Stimulated activated CD4-positive, alpha-beta T cell treated with anti-CD3 and anti-CD28 coated beads, Interleukin-15, amount 100 ng/mL, for 1 hour (primary cell): ENCODE measurements around the gene HAUS6.
"Not testable (repeated sequence)": the region's sequence is repeated elsewhere in the genome, so short reads cannot be mapped to it uniquely, and the experiment has no call there.

Experiments
- DNase-seq, 2 donors: peaks; one replicate each; pipeline ENCODE4 v3.0.0-alpha.2; 2020; ENCODE audit warnings: low read depth in 1 of 2, low spot score in 1 of 2

HAUS6 gene, protein sequence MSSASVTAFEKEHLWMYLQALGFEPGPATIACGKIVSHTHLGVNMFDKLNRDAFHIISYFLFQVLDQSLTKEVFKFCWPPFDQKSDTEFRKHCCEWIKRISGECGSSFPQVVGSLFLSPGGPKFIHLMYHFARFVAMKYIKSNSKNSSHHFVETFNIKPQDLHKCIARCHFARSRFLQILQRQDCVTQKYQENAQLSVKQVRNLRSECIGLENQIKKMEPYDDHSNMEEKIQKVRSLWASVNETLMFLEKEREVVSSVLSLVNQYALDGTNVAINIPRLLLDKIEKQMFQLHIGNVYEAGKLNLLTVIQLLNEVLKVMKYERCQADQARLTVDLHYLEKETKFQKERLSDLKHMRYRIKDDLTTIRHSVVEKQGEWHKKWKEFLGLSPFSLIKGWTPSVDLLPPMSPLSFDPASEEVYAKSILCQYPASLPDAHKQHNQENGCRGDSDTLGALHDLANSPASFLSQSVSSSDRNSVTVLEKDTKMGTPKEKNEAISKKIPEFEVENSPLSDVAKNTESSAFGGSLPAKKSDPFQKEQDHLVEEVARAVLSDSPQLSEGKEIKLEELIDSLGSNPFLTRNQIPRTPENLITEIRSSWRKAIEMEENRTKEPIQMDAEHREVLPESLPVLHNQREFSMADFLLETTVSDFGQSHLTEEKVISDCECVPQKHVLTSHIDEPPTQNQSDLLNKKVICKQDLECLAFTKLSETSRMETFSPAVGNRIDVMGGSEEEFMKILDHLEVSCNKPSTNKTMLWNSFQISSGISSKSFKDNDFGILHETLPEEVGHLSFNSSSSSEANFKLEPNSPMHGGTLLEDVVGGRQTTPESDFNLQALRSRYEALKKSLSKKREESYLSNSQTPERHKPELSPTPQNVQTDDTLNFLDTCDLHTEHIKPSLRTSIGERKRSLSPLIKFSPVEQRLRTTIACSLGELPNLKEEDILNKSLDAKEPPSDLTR

DNA sequence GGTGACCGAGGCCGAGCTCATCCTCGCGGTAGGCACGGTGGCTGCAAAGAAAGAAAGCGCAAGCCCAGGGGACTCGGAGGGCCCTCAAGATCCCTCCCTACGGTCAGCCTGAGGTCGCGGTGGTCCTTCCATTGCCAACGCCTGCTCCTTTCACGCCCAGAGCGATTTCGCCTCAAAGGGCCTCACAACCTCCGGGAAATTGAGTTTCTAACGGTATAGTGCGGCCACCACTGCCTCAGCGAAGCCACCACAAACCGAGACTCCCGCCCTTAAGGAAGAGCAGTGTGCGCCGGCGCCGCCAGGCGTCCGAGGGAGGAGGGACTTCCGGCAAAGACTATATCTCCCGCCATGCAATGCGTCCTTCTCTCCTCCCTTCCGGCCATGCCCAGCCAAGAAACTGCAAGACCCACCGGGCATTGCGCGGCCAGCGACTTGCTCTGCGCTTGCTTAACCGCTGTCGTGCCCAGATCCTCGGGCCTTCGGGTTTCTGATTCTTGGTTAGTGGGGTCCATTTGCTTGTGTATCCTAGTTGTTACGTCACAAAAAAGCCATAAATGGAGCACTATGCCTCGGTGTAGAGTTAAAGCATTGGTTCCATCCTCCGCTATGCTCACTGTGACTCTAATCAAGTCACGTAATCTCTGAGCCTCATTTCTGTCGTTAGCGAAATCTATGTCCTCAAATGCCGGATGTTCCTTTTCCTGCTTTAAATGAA, at the start of gene HAUS6:
HAUS6 (minus strand) TSS at position 274 of the 715 bp plus-strand sequence; CDS start at position 21, 253 bp downstream.
- DNase-seq = peak; percentile 65 to 84

GRCh38 chr9:19152160-19152498, 49.4 kb upstream of the HAUS6 start:
- DNase-seq = not testable (repeated sequence)

- DNase-seq = no peak
Observed at GRCh38 chr9:19151425-19152159, 48.9 kb upstream of the HAUS6 start.

GRCh38 chr9:19149230-19149629, 46.5 kb upstream of the HAUS6 start:
- no peak for DNase-seq

DNA sequence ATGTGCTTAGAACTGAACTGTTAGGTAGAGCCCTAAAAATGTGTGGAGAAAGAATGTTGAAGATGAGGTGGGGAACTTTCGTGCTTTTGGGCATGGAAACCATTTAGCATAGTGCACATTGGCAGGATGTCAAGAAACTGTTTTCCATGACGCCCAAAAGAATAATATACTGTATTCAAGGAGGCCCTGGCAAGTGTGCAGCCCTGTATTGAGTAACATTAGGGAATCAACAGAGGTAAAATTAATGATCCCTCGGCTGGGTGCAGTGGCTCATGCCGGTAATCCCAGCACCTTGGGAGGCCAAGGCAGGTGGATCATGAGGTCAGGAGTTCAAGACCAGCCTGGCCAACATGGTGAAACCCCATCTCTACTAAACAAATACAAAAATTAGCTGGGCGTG, 45.5 kb upstream of the HAUS6 start:
- DNase-seq = no peak

- DNase-seq = no peak
Observed at GRCh38 chr9:19146441-19147024, 43.8 kb upstream of the HAUS6 start.

- DNase-seq = no peak
Observed at GRCh38 chr9:19145881-19146280, 43.2 kb upstream of the HAUS6 start.

GRCh38 chr9:19140259-19140658, 37.6 kb upstream of the HAUS6 start:
- DNase-seq = no peak

GRCh38 chr9:19138084-19138483, 35.4 kb upstream of the HAUS6 start:
- no peak for DNase-seq

DNA sequence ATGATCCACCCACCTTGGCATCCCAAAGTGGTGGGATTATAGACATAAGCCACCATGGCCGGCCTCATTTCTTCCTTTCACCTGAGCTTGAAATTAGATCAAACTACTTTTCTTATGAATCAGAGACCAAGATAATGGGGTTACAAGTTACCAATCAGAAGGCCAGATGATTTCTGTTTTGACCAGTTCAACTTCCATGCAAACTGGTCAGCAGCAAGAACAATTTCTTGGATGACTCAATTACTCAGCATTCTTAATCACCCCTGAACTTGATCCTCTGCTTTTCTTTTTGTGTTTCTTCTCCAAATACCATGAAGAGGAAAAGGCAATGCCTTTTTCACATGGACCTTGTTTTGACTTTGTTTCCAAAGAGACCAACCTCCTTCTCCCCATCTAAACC, 34.6 kb upstream of the HAUS6 start:
- DNase-seq = no peak

DNA sequence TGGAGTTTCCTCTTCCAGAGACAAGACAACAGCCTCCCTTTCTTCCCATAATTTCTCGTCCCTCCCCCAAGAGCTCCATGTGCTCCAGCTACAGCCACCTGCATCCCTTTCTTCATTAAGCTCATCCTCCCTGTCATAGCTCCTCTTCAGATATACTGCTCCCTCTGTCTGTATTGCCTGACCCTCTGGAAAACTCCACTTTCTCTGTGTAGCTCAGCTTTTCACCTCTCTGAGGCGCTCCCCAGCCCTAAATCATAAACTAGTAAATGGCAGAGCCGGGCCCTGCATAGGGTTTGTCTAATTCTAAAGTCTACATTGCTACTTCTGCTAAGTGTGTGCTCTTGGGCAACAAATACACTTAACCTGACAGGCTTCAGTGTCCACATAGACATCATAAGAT, 33.4 kb upstream of the HAUS6 start:
- no peak for DNase-seq

DNA sequence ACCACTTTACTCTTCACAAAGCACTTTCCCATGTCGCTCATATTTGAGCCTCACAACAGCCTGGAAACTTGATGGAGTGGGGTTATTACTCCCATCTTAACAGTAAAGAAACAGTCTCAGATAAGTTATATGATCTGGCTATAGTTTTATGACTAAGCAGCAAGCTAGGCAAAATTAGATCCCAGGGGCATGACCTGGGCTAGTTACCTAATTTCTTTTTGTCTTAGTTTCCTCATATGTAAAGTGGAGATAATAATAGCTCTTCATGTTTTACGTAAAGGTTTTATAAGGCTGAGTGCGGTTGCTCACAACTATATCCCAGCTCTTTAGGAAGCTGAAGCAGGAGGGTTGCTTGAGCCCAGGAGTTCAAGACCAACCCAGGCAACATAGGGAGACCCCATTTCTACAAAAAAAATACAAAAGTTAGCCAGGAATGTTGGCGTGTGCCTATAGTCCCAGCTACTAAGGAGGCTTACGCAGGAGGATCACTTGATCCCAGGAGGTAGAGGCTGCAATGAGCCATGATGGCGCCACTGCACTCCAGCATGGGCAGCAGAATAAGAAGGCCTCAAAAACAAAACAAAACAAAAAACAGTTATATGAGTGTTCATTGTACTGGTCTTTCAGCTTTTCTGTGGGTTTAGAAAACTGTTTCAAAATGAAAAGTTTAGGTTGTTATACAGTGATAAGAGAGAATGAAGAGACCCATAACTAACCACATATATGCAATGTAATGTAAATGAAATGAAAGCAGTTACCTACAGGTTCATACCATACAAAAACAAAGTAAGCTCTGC, 31.0 kb upstream of the HAUS6 start:
- DNase-seq = no peak

DNA sequence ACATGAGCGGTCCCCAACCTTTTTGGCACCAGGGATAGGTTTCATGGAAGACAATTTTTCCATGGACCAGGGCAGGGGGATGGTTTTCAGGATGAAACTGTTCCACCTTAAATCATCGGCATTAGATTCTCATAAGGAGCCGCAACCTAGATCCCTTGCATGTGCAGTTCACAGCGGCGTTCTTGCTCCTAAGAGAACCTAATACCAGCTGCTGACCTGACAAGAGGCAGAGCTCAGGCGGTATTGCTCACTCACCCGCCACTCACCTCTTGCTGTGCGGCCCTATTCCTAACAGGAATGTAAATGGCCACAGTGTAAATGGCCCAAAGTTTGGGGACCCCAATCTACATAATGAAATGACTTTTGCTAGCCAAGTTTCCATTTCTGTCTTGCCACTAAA, 27.7 kb upstream of the HAUS6 start:
- no peak for DNase-seq

- DNase-seq = no peak
Observed at GRCh38 chr9:19127871-19128500, 25.3 kb upstream of the HAUS6 start.

DNA sequence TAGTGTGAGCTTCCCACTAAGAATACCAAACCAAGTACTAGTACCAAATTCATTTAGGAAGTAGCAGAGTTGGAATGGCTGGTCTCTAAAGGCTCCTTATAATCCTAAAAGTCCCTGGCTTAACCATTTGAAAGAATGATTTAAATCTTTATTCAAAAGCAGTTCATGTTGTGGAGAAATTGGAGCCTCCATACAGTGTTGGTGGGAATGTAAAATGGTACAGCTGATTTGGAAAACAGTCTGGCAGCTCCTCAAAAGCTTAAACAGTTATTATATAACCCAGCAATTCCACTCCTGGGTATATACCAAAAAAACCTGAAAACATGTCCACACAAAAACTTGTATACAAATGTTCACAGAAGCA, 21.7 kb upstream of the HAUS6 start:
- DNase-seq = no peak

DNA sequence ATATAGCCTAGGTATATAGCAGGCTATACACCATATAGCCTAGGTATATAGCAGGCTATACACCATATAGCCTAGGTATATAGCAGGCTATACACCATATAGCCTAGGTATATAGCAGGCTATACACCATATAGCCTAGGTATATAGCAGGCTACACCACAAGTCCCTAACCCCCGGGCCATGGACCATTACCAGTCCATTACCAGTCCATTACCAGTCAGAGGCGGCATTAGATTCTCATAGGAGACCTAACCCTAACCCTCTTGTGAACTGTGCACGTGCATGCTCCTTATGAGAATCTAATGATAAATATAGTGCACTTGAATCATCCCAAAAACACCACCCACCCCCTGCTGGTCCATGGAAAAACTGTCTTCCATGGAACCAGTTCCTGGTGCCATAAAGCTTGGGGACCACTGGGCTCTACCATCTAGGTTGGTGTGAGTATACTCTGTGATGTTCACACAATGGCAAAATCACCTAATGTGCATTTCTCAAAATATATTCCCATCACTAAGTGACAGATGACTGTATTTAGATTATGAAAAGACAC, 19.9 kb upstream of the HAUS6 start:
- no peak for DNase-seq

DNA sequence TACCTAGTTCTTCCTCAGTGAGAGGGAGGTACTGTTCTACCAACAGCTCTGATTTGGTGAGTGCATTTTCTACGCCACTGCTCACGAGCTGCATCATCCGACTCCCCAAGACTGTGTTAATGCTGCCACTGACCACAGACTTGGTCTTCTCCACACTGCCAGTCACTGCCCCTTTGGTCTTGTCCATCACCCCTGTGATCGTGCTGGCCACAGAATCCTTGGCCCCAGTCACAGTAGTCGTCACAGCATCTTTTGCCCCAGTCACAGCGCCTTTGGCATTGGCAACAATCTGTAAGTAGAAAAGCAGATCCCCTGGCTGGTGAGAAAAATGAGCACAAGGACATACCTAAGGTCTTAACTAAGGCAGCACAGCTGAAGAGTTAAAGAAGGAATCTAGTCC, 18.2 kb upstream of the HAUS6 start:
- no peak for DNase-seq

GRCh38 chr9:19119801-19120440, 17.2 kb upstream of the HAUS6 start:
- DNase-seq = no peak

DNA sequence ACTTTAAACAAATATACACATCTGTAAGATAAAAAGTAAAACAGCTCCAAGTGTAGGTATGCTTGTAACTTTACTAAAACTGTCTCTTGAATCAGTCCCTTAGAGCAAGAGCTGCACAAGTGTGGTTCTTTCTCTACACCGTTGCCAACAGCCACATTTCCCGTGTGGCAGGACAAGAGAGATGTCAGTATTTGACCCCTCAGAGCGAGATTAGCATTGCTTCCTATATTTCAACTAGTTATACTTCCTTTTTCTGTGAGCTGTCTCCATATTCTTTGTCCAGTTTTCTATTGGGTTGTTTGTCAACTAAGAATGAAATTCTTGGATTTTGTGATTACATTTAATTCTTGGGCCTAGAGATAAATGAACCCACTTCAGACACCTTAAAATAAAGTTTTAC, 16.5 kb upstream of the HAUS6 start:
- DNase-seq = no peak
